Amniotic epithelial cell (primary cell): ENCODE results near the gene BCL3.
"Not testable (repeated sequence)": the region's sequence is repeated elsewhere in the genome, so short reads cannot be mapped to it uniquely, and the experiment has no call there.

Experiments used
- DNase-seq: peaks from one replicate; pipeline ENCODE4 v3.0.0-alpha.2; 2010; ENCODE audit warnings: low read depth

The BCL3 gene

DNA sequence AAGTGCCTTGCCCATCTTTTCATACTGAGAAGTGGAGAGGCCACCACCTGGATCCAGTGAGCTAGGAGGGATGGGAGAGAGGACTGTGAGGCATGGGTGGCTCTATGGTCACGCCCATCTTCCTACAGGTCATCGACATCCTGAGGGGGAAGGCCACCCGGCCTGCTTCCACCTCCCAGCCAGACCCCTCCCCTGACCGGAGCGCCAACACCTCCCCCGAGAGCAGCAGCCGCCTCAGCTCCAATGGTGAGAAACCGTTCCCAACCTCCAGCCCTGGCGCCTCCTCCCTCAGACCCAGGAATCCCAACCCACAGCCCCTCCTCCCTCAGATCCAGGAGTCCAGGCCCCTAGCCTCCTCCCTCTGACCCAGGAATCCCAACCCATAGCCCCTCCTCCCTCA lies 10.1 kb downstream of the BCL3 start:
- DNase-seq, result peak; percentile 61

GRCh38 chr19:44759083-44759804 lies 10.7 kb downstream of the BCL3 start:
- DNase-seq, result no peak

DNA sequence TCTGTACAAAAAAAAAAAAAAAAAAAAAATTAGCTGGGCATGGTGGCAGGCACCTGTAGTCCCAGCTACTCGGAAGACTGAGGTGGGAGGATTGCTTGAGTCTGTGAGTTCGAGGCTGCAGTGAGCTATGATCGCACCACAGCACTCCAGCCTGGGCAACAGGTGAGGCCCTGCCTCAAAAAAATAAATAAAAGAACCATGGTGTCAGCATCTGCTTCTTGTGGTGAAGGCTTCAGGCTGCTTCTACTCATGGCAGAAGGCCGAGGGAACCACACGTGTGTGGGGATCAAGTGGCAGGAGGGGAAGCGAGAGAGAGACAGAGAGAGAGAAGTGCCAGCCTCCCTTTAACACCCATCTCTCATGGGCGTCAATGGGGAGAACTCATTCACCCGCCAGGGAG lies 13.5 kb downstream of the BCL3 start:
- DNase-seq, result no peak

GRCh38 chr19:44765033-44765948 lies 16.8 kb downstream of the BCL3 start:
- DNase-seq, result peak; percentile 76

DNA sequence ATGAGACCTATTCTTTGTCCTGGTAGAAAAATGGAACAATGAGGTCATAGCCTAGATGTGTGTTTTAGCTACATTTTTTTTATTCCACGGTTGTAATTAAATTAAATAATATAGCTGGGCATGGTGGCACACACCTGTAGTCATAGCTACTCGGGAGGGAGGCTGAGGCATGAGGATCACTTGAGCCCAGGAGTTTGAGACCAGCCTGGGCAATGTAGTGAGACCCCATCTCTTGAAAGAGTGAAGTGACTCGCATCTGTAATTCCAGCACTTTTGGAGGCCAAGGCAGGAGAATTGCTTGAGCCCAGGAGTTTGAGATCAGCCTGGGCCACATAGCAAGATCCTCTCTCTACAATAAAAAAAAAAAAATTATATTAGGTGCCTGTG lies 17.4 kb downstream of the BCL3 start:
- DNase-seq, result no peak

DNA sequence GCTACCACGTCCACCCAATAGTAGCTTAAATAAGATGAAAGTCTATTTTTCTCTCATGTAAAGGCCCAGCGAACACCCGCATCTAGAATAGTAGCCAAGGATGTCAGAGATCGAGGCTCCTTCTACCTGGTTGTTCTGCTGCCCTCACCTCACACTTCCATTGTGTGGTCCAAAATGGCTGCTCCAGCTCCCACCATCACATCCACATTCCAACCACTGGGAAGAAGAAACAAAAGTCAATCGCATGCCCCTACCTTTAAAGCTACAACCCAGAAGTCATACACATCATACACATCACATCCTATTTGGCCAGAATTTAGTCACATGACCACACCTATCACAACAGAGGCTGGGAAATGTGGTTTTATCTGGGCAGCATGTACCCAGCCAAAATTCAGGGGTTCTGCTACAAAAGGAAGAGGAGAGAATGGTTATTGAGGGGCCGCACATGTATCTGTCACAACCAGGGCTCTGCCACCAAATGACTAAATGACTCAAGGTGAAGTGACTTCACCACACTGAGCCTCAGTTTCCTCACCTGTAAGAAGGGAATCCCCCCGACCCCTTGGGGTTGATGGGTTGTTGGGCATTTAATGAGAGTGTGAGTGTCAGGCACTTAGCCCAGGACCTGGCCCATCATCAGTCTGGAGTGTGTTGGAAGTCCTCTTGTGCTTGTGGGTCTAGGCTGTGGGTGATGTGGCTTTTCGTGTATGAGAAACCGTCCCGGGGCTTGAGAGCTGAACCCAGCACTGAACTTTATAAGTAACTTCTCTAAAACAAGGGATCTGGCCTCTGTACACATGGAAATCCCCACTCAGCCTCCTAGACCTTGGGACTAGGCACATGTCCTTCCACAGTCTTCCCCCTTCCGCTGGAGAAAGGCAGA lies 19.0 kb downstream of the BCL3 start:
- no peak for DNase-seq

DNA sequence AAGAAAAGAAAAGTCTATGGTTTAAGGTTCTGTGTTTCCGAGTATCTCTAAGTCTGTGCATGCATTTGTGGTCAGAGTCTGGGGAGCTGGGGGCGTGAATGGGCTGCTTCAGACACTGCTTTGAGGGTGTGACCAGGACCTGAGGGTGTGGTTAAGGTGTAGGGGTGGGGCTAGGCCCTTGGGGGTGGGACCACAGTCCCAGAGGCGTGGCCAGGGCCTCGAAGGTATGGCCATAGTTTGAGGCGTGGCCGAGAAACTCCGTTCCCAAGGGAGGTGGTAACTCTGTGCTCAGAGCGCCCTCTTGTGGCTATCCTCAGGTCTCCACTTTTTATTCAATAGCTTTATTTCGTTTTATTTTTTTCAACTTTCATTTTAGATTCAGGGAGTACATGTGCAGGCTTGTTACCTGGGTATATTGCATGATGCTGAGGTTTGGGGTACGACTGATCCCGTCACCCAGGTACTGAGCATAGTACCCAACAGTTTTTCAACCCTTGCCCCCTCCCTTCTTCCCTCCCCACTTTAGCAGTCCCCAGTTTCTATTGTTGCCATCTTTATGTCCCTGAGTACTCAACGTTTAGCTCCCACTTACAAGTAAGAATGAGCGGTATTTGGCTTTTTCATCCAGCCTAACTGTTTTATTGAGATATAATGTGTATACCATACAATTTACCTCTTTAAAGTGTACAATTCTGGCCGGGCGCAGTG lies 22.2 kb downstream of the BCL3 start:
- DNase-seq, result peak; percentile 92

DNA sequence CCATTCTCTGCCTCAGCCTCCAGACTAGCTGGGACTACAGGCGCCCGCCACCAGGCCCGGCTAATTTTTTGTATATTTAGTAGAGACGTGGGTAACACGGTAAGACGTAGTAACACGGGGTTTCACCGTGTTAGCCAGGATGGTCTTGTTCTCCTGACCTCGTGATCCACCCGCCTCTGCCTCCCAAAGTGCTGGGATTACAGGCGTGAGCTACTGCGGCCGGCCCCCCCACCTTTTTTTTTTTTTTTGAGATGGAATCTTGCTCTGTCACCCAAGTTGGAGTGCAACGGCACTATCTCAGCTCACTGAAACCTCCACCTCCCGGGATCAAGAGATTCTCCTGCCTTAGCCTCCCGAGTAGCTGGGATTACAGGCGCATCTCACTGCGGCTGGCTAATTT lies 23.6 kb downstream of the BCL3 start:
- DNase-seq, result not testable (repeated sequence)

DNA sequence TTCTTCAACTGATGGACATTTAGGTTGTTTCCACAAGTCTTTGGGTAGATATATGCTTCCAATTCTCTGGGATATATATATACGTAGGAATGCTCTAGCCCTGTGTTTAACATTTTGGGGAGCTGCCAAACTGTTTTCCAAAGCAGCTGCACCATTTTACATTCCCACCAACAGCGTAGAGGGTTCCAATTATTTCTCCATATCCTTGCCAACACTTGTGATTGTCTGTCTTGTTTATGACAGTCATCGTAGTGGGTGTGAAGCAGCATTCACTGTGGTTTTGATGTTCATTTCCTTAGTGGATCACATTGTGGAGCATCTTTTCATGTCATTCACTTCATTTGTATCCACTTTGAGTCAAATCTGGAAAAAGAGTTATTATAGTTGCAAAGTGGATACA lies 24.5 kb downstream of the BCL3 start:
- no peak for DNase-seq

GRCh38 chr19:44775676-44776240 lies 27.2 kb downstream of the BCL3 start:
- no peak for DNase-seq

- DNase-seq, result no peak
Measured at GRCh38 chr19:44776402-44777096, 28.0 kb downstream of the BCL3 start.

- no peak for DNase-seq
Measured at GRCh38 chr19:44777715-44778347, 29.3 kb downstream of the BCL3 start, which contains the start of gene CBLC. CBLC (plus strand) TSS chr19:44777890; CDS start chr19:44777932, 42 bp downstream.

- DNase-seq, result no peak
Measured at GRCh38 chr19:44779150-44779549, 30.6 kb downstream of the BCL3 start.

DNA sequence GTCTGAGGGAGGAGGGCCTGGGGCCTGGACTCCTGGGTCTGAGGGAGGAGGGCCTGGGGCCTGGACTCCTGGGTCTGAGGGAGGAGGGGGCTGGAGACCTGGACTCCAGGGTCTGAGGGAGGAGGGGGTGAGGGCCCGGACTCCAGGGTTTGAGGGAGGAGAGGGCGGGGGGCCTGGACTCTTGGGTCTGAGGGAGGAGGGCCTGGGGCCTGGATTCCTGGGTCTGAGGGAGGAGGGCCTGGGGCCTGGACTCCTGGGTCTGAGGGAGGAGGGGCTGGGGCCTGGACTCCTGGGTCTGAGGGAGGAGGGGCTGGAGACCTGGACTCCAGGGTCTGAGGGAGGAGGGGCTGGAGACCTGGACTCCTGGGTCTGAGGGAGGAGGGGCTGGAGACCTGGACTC lies 33.2 kb downstream of the BCL3 start:
- DNase-seq, result not testable (repeated sequence)

DNA sequence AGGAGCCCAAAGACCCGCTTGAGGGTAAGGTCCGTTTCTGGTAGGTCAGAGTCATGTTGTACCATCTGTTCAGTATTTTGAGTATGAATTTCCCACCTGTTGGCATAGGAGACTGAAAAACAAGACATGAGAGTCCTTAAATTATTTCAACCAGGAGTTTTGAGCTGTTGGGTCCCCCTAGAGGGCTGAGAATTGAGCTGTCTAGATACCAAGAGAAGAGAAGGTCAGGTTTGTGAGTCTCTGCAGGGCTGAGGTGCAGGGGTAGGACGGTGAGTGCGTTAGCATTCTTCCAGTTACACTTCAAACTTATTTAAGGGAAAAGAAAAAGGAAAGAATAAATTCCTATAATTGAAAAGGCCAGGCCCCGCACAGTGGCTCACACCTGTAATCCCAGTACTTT lies 34.2 kb downstream of the BCL3 start:
- no peak for DNase-seq

DNA sequence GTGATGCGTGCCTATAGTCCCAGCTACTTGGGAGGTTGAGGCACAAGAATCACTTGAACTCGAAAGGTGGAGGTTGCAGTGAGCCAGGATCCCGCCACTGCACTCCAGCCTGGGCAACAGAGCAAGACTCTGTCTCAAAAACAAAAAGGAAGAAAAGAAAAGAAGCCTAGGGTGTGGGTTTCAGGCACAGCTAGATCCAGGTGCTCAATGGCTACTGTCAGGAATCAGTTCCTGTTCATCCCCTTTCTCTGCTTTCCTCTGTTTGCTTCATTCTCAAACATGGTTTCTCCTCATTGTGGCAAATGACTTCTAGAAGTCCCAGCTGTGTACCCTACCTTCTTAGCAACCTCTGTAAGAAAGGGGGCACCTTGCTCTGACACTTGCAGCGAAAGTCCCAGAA lies 35.0 kb downstream of the BCL3 start:
- no peak for DNase-seq

- no peak for DNase-seq
Measured at GRCh38 chr19:44785271-44785670, 36.8 kb downstream of the BCL3 start.

GRCh38 chr19:44785993-44786392 lies 37.5 kb downstream of the BCL3 start:
- no peak for DNase-seq

DNA sequence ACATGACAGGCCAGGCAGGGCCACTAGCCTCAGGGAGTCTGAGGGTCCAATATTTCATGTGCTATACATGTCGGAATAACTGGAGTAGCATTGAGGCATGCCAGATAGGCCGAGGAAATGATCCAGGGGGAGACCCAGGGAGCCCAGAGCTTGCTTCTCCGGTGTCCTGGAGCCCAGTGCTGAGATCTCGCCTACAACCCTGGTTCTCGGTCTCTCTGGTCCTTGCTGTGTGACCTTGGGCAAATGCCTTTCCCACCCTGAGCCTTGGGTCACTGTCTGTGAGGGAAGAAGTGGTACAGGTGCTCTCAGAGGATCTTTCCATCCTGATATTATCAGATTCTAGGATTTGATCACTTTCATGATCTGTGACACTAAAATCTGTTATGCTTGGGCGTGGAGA lies 40.5 kb downstream of the BCL3 start:
- DNase-seq, result no peak

DNA sequence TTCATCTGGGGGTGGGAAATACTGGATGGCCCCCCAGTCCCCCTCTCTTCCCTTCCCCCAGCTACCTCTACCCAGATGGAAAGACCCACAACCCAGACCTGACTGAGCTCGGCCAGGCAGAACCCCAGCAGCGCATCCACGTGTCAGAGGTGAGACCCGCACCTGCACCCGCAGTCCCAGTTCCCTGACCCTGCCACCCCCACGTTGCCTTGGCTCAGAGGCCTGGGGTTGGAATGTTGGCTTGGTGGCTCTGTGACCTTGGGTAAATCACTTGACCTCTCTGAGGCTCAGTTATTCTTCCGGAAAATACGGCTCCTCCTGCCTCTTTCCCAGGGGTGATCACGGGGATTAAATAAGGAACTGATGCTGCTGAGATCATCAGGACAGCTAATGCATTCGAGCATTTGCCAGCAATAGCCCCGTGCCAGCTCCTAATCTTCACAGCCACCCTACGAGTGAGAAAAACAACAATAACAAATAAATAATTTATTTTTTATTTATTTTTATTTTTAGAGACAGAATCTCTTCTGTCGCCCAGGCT lies 41.5 kb downstream of the BCL3 start:
- no peak for DNase-seq
